Naive thymus-derived CD4-positive, alpha-beta T cell (primary cell): ENCODE data around the gene MUSTN1. TPM values are rescaled to one million over a fixed set of nuclear protein-coding genes. Genes with fewer than 3 reads are reported as not detected.
A peak's percentile ranks its signal among the peaks of the same experiment; 100 is the strongest.

Source experiments
- ATAC-seq: fragments of 150-1000 bp; cut with Tn5 transposase; 2 replicates; pipeline ENCODE4 v1.10.0; 2021; ENCODE audit warnings: mild to moderate bottlenecking, moderate library complexity
- CTCF ChIA-PET: fragments of 350-600 bp; sonication (Branson Sonifier 250); formaldehyde crosslinking; loops from one replicate; lab custom pipeline; 2021; ENCODE audit warnings: antibody characterized with exemption; lab: Charles Lee
- POLR2A ChIA-PET: fragments of 350-600 bp; sonication (Branson Sonifier 250); formaldehyde crosslinking; loops from one replicate; lab custom pipeline; 2021; ENCODE audit warnings: antibody characterized with exemption, inconsistent platforms; lab: Charles Lee
- DNase-seq, 9 donors: peaks; one replicate each; pipeline versions ENCODE4 v3.0.0 to v3.0.0-alpha.2; 2020 to 2022; ENCODE audit warnings: mixed read lengths in 1 of 9
- H3K27ac ChIP-seq: one replicate; pipeline ENCODE4 v1.7.0; 2013; ENCODE audit warnings: mild to moderate bottlenecking, low read depth, low read length, moderate library complexity
- H3K27me3 ChIP-seq, 2 donors: one replicate each; pipeline ENCODE4 v1.7.0; 2013; ENCODE audit warnings: low read length in 2 of 2, mild to moderate bottlenecking in 2 of 2, moderate library complexity in 2 of 2; ENCODE audit not compliant: control insufficient read depth in 2 of 2, insufficient read depth in 2 of 2
- H3K36me3 ChIP-seq, 3 experiments: 1 replicate in 2 of 3; 2 replicates in 1 of 3; pipeline ENCODE4 v1.7.0; 2013; ENCODE audit warnings: low read length in 3 of 3, mild to moderate bottlenecking in 3 of 3, moderate library complexity in 1 of 3; ENCODE audit not compliant: insufficient read depth in 3 of 3, control insufficient read depth in 2 of 3
- H3K4me1 ChIP-seq, 2 donors: one replicate each; pipeline ENCODE4 v1.7.0; 2013; ENCODE audit warnings: low read length in 2 of 2, mild to moderate bottlenecking in 2 of 2, moderate library complexity in 1 of 2; ENCODE audit not compliant: control insufficient read depth in 2 of 2, insufficient read depth in 2 of 2
- H3K4me3 ChIP-seq: 2 replicates; pipeline ENCODE4 v1.7.0; 2013; ENCODE audit warnings: mild to moderate bottlenecking, low read length
- H3K9me3 ChIP-seq, 3 experiments: 1 replicate in 2 of 3; 2 replicates in 1 of 3; pipeline ENCODE4 v1.7.0; 2013; ENCODE audit warnings: low read length in 3 of 3; ENCODE audit not compliant: control insufficient read depth in 2 of 3
- H3K27ac Mint-ChIP-seq, 9 donors: one replicate each; pipeline ENCODE4 v1.8.0; 2020 to 2022; ENCODE audit warnings: mixed read lengths in 9 of 9, mild to moderate bottlenecking in 8 of 9, moderate library complexity in 5 of 9, inconsistent platforms in 2 of 9
- H3K27me3 Mint-ChIP-seq, 5 donors: one replicate each; pipeline ENCODE4 v1.8.0; 2021 to 2022; ENCODE audit warnings: mixed read lengths in 5 of 5, mild to moderate bottlenecking in 1 of 5
- H3K36me3 Mint-ChIP-seq, 5 donors: one replicate each; pipeline ENCODE4 v1.8.0; 2020 to 2022; ENCODE audit warnings: mixed read lengths in 5 of 5, mild to moderate bottlenecking in 3 of 5, inconsistent platforms in 1 of 5
- H3K4me1 Mint-ChIP-seq, 7 donors: one replicate each; pipeline ENCODE4 v1.8.0; 2020 to 2022; ENCODE audit warnings: mixed read lengths in 7 of 7, mild to moderate bottlenecking in 3 of 7, inconsistent platforms in 1 of 7
- H3K4me3 Mint-ChIP-seq, 10 donors: one replicate each; pipeline ENCODE4 v1.8.0; 2020 to 2022; ENCODE audit warnings: mild to moderate bottlenecking in 10 of 10, mixed read lengths in 10 of 10, moderate library complexity in 6 of 10, inconsistent platforms in 2 of 10
- H3K9me3 Mint-ChIP-seq, 11 donors: one replicate each; pipeline ENCODE4 v1.8.0; 2020 to 2022; ENCODE audit warnings: mixed read lengths in 11 of 11, mild to moderate bottlenecking in 4 of 11, inconsistent platforms in 1 of 11, moderate library complexity in 1 of 11
- intact Hi-C, 2 donors: fragments of 100-400 bp; cut with micrococcal nuclease; formaldehyde crosslinking; loops; one replicate each; pipeline ENCODE4 v1.15.1; 2023
- polyA plus RNA-seq, 2 donors: library from polyadenylated mRNA; unstranded; fragments of 300-500 nt; fragmentation: Illumina TruSeq; gene quantifications; one replicate each; pipeline ENCODE4 v1.2.3, GENCODE V29; 2021
- total RNA-seq, 6 experiments: library from RNA in 5 of 6; stranded (reverse) in 5 of 6; gene quantifications; 1 replicate in 5 of 6; 2 replicates in 1 of 6; pipeline ENCODE4 v1.2.3 and lab custom pipeline; 2021 to 2026

The MUSTN1 gene
- total and polyA plus RNA-seq, 7 experiments from 2014 or later, result 0.76 to 10.0 (median 2.6) TPM; not detected in 2

DNA sequence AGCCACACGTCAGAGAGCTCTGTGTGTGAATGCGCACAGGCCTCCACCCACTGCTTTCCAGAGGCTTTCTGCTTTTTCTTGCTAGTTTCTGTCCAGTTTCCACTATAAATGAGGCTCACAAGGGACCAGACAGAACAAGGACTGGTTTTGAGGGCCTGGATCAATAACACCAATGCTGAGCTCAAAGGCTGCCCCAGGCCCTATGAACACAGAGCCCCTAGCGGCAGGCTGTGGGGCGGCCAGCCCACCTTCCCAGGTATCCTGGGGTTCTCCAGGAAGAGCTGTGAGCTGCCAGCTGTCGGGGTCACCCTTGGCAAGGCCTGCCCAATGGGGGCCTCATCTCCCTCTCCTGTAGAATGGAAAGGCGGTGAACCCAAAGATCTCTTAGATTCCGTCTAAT is 42.4 kb downstream of the MUSTN1 start:
- no peaks in the 10 kb centered on the region for H3K4me1 ChIP-seq
- DNase-seq (no peak), ATAC-seq (no peak)
- Mint-ChIP-seq H3K36me3 (no peaks in the 10 kb centered on the region), H3K9me3 (no peaks in the 10 kb centered on the region), H3K4me3 (no peak overlapping the region), H3K4me1 (peaks cover 0 to 4% (median 0%) of the 10 kb centered on the region in 7 donors), H3K27me3 (no peaks in the 10 kb centered on the region), H3K27ac (peak overlapping the region in 1 of 9 donors; percentile 64)
- no peaks in the 10 kb centered on the region for H3K9me3 ChIP-seq
- H3K36me3 ChIP-seq, result no peaks in the 10 kb centered on the region
- CTCF ChIA-PET, result no interaction called here
- intact Hi-C loops, result no loop called here
- no peaks in the 10 kb centered on the region for H3K27me3 ChIP-seq
- H3K27ac ChIP-seq, result no peak overlapping the region
- POLR2A ChIA-PET, result interaction anchor here (1.7 kb wide), 1 partner anchor 22 kb away, joined by 3 read pairs; the partner anchor contains the start of gene NEK4
- H3K4me3 ChIP-seq, result no peak overlapping the region

DNA sequence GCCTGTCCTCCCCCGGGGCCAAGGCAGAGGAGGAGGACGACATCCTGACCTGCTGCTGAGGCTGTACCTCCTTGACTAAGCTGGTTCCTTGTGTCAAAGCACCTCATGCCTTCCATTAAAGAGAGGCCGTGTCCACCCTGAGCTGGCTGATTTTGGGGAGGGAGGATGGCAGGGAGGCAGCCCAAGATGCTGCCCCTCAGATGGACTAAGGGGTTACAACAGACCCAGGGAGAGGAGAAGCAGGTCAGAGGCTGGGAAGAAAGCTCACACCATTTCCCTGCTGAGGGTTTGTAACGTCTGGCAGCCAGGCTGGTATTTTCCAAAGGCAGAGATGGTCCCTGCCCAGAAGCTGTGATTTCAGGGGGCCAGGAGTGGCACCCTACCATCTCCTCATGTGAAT is 42.9 kb downstream of the MUSTN1 start:
- no peak overlapping the region for H3K4me3 Mint-ChIP-seq
- H3K27me3 ChIP-seq, result no peaks in the 10 kb centered on the region
- H3K36me3 Mint-ChIP-seq, result no peaks in the 10 kb centered on the region
- ChIA-PET POLR2A (interaction anchor here (1.7 kb wide), 1 partner anchor 21 kb away, joined by 3 read pairs; the partner anchor contains the start of gene NEK4), CTCF (no interaction called here)
- no peaks in the 10 kb centered on the region for H3K4me1 ChIP-seq
- no peak overlapping the region for H3K4me3 ChIP-seq
- no peak for ATAC-seq
- DNase-seq, result no peak
- H3K4me1 Mint-ChIP-seq, result peaks cover 0 to 4% (median 0%) of the 10 kb centered on the region in 7 donors
- H3K36me3 ChIP-seq, result no peaks in the 10 kb centered on the region
- H3K27ac ChIP-seq, result no peak overlapping the region
- intact Hi-C loops, result no loop called here
- no peaks in the 10 kb centered on the region for H3K9me3 Mint-ChIP-seq
- H3K27ac Mint-ChIP-seq, result no peak overlapping the region
- H3K9me3 ChIP-seq, result no peaks in the 10 kb centered on the region
- H3K27me3 Mint-ChIP-seq, result no peaks in the 10 kb centered on the region

DNA sequence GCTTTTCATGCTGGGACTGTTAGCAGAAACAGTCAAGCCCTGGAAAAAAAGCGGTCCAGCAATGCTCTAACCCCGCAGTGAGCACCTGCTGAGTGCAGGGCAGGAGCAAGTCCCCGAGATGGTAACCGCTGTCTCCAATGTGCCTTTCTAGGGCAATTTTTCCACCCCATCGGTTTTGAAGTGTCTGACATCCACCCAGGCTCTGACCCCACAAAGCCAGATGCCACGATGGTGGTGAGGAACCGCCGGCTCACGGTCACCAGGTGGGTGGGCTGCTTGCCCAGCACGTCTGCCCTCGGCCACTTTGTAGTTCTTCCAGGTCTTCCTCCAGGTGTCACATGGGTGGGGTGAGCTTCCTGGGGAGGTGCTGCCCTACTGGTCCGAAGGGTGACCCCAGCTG is 43.5 kb downstream of the MUSTN1 start:
- H3K27ac Mint-ChIP-seq, result no peak overlapping the region
- H3K4me3 ChIP-seq, result no peak overlapping the region
- intact Hi-C loops, result no loop called here
- no peaks in the 10 kb centered on the region for H3K27me3 ChIP-seq
- ATAC-seq (no peak), DNase-seq (no peak)
- H3K4me1 ChIP-seq, result no peaks in the 10 kb centered on the region
- H3K27ac ChIP-seq, result no peak overlapping the region
- H3K4me3 Mint-ChIP-seq, result no peak overlapping the region
- H3K36me3 Mint-ChIP-seq, result no peaks in the 10 kb centered on the region
- no peaks in the 10 kb centered on the region for H3K9me3 ChIP-seq
- H3K27me3 Mint-ChIP-seq, result no peaks in the 10 kb centered on the region
- no peaks in the 10 kb centered on the region for H3K36me3 ChIP-seq
- H3K9me3 Mint-ChIP-seq, result no peaks in the 10 kb centered on the region
- ChIA-PET CTCF (no interaction called here), POLR2A (no interaction called here)
- H3K4me1 Mint-ChIP-seq, result peaks cover 0 to 4% (median 0%) of the 10 kb centered on the region in 7 donors

DNA sequence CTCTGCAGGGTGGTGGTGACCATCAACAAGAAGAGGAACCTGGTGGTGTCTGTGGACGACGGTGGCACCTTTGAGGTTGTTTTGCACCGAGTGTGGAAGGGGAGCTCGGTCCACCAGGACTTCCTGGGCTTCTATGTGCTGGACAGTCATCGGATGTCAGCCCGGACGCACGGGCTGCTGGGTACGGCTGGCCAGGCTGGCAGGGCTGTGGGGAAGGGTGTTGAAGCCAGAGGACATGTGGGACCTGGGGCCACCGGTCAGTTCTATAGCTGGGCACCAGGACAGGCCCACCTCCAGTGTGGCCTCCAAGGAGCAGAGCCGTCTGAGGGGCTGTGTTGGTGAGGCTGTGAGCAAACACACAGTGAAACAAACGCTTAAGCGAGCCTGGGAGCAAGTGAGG is 44.1 kb downstream of the MUSTN1 start:
- intact Hi-C loops, result no loop called here

DNA sequence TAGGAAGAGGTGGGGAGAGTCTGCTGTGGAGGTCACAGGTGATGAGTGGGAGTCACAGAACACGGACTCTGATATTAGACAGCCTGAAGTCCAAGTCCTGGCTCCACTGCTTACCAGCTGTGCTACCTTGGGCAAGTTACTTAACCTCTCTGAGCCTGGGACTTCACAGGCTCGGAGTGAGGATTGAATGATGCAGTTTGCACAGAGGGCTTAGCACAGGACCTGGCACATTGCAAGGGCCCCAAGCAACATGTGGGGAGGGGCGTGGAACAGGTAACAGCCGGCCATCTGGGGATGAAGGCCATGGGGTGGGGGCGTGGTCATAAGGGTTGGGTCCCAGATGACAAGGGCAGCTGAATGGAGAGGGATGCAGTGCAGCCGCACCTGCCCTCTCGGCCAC is 44.5 kb downstream of the MUSTN1 start:
- intact Hi-C loops, result no loop called here
- ChIA-PET POLR2A (no interaction called here), CTCF (no interaction called here)
- no peak overlapping the region for H3K4me3 ChIP-seq
- no peak overlapping the region for H3K27ac ChIP-seq
- Mint-ChIP-seq H3K36me3 (no peaks in the 10 kb centered on the region), H3K27me3 (no peaks in the 10 kb centered on the region), H3K4me3 (no peak overlapping the region), H3K4me1 (peaks cover 0 to 4% (median 0%) of the 10 kb centered on the region in 7 donors), H3K27ac (peak overlapping the region in 1 of 9 donors; percentile 46), H3K9me3 (no peaks in the 10 kb centered on the region)
- ATAC-seq, result no peak
- no peak for DNase-seq
- no peaks in the 10 kb centered on the region for H3K36me3 ChIP-seq
- H3K27me3 ChIP-seq, result no peaks in the 10 kb centered on the region
- H3K9me3 ChIP-seq, result no peaks in the 10 kb centered on the region
- H3K4me1 ChIP-seq, result no peaks in the 10 kb centered on the region

More for the DNA sequence above, 44.1 kb downstream of the MUSTN1 start:
- H3K27ac Mint-ChIP-seq, result no peak overlapping the region
- Histone ChIP-seq H3K4me3 (no peak overlapping the region), H3K27ac (no peak overlapping the region), H3K27me3 (no peaks in the 10 kb centered on the region), H3K4me1 (no peaks in the 10 kb centered on the region), H3K9me3 (no peaks in the 10 kb centered on the region), H3K36me3 (no peaks in the 10 kb centered on the region)
- ChIA-PET POLR2A (no interaction called here), CTCF (no interaction called here)
- H3K4me3 Mint-ChIP-seq, result no peak overlapping the region
- no peaks in the 10 kb centered on the region for H3K9me3 Mint-ChIP-seq
- H3K4me1 Mint-ChIP-seq, result peaks cover 0 to 4% (median 0%) of the 10 kb centered on the region in 7 donors
- no peaks in the 10 kb centered on the region for H3K27me3 Mint-ChIP-seq
- DNase-seq, result no peak
- H3K36me3 Mint-ChIP-seq, result no peaks in the 10 kb centered on the region
- no peak for ATAC-seq

DNA sequence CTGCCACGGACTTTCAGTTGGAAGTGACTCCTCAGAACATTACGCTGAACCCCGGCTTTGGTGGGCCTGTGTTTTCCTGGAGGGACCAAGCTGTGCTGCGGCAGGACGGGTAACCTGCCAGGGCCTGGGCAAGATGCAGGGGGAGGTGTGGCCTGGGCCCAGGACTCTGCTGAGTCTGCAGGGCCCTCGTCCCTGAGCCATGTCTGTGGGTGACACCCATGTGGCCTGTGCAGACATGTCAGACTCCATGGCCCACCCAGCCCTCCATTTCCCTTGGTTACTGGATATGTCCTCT is 45.1 kb downstream of the MUSTN1 start:
- Mint-ChIP-seq H3K27me3 (no peaks in the 10 kb centered on the region), H3K4me1 (peaks cover 0 to 4% (median 0%) of the 10 kb centered on the region in 7 donors), H3K9me3 (no peaks in the 10 kb centered on the region), H3K36me3 (no peaks in the 10 kb centered on the region), H3K27ac (peak overlapping the region in 1 of 9 donors; percentile 46), H3K4me3 (no peak overlapping the region)
- Histone ChIP-seq H3K27me3 (no peaks in the 10 kb centered on the region), H3K36me3 (no peaks in the 10 kb centered on the region), H3K4me3 (no peak overlapping the region), H3K4me1 (no peaks in the 10 kb centered on the region), H3K9me3 (no peaks in the 10 kb centered on the region), H3K27ac (no peak overlapping the region)
- ChIA-PET CTCF (no interaction called here), POLR2A (no interaction called here)
- intact Hi-C loops, result no loop called here
- DNase-seq (no peak), ATAC-seq (no peak)

DNA sequence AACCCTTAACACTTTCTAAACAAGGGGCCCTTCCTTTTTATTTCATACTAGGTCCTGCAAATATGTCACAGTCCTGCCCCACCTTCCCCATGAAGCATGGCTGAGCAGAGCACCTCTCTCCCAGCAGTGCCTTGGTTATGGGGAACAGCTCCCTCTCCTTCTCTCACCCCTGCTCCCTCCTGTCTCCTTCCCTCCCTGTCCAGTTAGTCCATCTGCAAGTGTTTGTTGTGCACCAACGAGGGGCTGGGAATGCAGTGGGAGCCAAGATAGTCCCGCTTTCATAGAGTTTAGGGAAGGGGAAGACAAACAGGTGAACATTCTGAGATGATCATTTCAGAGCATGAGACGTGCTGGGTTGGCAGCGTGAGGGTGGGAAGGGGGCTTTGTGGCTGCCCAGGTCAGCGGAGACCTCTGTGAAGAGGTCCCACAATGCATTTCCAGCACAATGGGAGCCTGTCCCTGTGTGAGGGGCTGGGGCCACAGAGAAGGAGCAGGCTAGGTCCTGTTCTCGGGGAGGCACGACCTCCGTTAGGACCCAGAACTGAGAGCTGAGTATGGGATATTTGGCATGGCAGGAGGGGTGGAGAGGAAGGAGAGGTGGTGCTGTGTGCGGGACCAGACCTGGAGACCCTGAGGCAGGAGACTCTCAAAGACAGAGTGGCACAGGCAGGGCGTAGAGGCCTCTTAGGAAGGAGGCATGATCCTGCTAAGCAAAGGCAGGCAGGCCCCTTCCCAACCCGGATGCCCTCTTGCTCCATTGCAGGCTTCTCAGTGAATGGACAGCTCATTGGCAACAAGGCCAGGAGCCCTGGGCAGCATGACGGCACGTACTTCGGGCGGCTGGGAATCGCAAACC is 45.7 kb downstream of the MUSTN1 start:
- Mint-ChIP-seq H3K27ac (no peak overlapping the region), H3K9me3 (no peaks in the 10 kb centered on the region), H3K27me3 (no peaks in the 10 kb centered on the region), H3K4me3 (no peak overlapping the region), H3K36me3 (no peaks in the 10 kb centered on the region), H3K4me1 (peaks cover 0 to 4% (median 0%) of the 10 kb centered on the region in 7 donors)
- ATAC-seq (no peak), DNase-seq (no peak)
- intact Hi-C loops, result no loop called here
- ChIA-PET CTCF (no interaction called here), POLR2A (no interaction called here)
- no peaks in the 10 kb centered on the region for H3K27me3 ChIP-seq
- no peaks in the 10 kb centered on the region for H3K4me1 ChIP-seq
- H3K36me3 ChIP-seq, result no peaks in the 10 kb centered on the region
- H3K9me3 ChIP-seq, result no peaks in the 10 kb centered on the region
- H3K4me3 ChIP-seq, result no peak overlapping the region
- no peak overlapping the region for H3K27ac ChIP-seq
